Measurements from ENCODE around the gene KDR. TPM values are rescaled to one million over a fixed set of nuclear protein-coding genes. Genes with fewer than 3 reads are reported as not detected.
A peak's percentile ranks its signal among the peaks of the same experiment; 100 is the strongest.

KDR gene
- total RNA-seq, 4 donors from 2014 or later = 7.4 to 14.8 (median 10.6) TPM

DNA sequence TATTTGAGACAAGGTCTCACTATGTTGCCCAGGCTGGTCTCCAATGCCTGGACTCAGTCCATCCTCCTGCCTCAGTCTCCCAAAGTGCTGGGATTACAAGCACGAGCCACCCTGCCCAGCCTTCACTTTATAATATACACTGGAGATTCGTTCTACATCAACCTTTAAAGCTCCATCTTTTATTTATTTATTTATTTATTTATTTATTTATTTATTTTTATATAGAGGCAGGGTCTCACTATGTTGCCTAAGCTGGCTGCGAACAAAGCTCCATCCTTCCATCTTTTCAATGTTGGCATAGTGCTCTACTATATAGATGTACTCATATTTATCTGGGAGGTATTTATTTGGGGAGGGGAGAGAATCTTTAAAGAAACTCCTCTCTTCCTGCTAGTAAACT lies 1.7 kb upstream of the KDR start:
- ATAC-seq (no peak), DNase-seq (no peak)
- H3K27ac ChIP-seq = no peak overlapping the region
- H3K36me3 ChIP-seq = no peaks in the 10 kb centered on the region
- intact Hi-C loops (cut with DNase I; ENCODE audit: low total_unique reads) (no loop called here), in situ Hi-C loops (cut with MboI; ENCODE audit: low sequenced_read_pairs in 4 of 4) (no loop called here)
- no peaks in the 10 kb centered on the region for H3K9me3 ChIP-seq
- H3K4me3 ChIP-seq = no peak overlapping the region
- H3K27me3 ChIP-seq = peaks cover 0 to 10% (median 4%) of the 10 kb centered on the region in 3 donors
- H3K4me1 ChIP-seq = no peaks in the 10 kb centered on the region
- TF ChIP-seq, protein P1, sequence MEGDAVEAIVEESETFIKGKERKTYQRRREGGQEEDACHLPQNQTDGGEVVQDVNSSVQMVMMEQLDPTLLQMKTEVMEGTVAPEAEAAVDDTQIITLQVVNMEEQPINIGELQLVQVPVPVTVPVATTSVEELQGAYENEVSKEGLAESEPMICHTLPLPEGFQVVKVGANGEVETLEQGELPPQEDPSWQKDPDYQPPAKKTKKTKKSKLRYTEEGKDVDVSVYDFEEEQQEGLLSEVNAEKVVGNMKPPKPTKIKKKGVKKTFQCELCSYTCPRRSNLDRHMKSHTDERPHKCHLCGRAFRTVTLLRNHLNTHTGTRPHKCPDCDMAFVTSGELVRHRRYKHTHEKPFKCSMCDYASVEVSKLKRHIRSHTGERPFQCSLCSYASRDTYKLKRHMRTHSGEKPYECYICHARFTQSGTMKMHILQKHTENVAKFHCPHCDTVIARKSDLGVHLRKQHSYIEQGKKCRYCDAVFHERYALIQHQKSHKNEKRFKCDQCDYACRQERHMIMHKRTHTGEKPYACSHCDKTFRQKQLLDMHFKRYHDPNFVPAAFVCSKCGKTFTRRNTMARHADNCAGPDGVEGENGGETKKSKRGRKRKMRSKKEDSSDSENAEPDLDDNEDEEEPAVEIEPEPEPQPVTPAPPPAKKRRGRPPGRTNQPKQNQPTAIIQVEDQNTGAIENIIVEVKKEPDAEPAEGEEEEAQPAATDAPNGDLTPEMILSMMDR (IDR thresholded peaks at IDR 0.05 in 4 of 5, conservative IDR thresholded peaks at IDR 0.05 in 1 of 5) = no peak
- TF ChIP-seq POLR2A (IDR thresholded peaks at IDR 0.05) = no peak

DNA sequence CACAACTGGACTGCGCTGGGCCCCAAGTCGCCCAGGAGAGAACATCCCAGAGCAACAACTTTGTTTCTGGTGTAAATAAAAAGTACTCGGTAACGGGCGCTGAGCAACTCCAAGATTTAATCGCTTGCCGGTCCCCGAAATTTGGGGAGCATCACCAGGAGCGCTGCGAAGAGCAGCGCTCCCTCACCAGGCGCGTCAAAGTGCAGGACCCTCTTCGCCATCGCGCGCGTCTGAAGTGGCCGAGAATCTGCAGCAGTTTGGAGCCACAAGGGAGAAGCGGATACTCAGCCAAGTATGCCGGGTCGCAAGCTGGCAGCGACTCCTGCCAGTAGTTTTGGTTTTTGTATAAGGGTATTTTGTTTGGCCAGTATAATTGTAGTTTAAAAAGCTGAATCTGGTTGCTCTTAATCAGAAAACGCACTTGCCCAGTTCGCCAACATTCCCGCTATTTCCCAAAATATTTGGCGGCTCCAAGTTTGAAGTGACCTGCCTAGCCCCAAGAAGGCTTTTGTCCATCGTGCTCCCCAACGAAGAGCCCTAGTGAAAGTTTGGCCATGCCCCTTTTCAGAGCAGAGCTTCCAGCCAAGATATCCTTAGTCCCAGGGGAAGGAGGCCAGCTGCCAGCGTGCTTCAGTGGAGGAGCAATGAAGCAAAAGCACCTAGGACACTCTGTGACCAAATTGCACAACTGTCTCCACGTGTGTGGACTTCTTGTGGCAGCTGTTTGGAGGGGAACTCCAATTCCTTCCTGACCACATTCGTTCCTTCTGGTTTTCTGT lies 557 bp upstream of the KDR start:
- ATAC-seq (peak; percentile 78 to 80), DNase-seq (peak; percentile 28 to 61)
- Histone ChIP-seq H3K36me3 (no peaks in the 10 kb centered on the region), H3K27ac (peak overlapping the region in 3 of 4 donors; percentile 28 to 68 (median 59)), H3K9me3 (no peaks in the 10 kb centered on the region), H3K4me3 (peak overlapping the region; percentile 53 to 66 (median 62)), H3K27me3 (peaks cover 0 to 10% (median 4%) of the 10 kb centered on the region in 3 donors), H3K4me1 (no peaks in the 10 kb centered on the region)
- intact Hi-C loops (cut with DNase I; ENCODE audit: low total_unique reads) (no loop called here), in situ Hi-C loops (cut with MboI; ENCODE audit: low sequenced_read_pairs in 4 of 4) (no loop called here)
- TF ChIP-seq POLR2A (IDR thresholded peaks at IDR 0.05) = no peak
- TF ChIP-seq, protein P1 (IDR thresholded peaks at IDR 0.05 in 4 of 5, conservative IDR thresholded peaks at IDR 0.05 in 1 of 5) = no peak

DNA sequence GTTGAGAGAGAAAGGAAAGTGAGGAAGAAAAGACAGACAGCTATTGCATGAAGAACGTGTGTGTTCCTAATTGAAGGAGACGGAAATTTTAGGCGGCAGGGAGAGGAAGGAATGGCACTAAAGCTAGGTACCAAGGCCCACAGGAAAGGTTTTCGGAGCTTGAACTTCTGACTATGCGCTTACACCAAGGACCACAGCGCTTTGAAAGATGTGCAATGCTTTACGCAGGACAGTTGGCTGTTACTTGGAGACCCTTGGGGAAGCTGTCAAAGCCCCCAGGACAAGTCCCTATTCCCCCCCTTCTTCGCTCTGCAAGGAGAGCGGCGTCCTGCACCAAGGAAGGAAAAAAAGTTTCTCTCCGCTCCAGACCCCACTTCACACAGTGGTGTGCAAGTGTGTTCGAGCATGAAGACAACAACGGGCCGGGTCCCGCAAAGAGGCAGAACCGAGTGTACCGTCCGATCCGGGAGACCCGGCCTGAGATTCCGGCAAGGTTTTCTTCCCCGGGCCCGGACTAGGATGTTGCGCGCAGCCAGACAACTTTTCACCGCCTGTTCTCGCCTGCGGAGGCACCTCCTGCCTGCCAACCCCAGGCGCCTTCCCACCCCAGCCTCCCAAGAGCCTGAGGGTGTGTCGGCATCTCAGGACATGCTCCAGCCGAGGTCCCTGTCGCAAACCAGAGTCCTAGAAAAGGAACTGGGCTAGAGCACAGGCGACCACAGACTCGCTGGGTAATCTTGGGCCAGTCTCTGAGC lies 896 bp downstream of the KDR start:
- DNase-seq (no peak), ATAC-seq (peak in 1 of 2 donors; percentile 21)
- Histone ChIP-seq H3K36me3 (no peaks in the 10 kb centered on the region), H3K4me3 (peak overlapping the region; percentile 53 to 66 (median 62)), H3K4me1 (no peaks in the 10 kb centered on the region), H3K9me3 (no peaks in the 10 kb centered on the region), H3K27ac (peak overlapping the region; percentile 25 to 68 (median 54)), H3K27me3 (peaks cover 0 to 10% (median 4%) of the 10 kb centered on the region in 3 donors)
- intact Hi-C loops (cut with DNase I; ENCODE audit: low total_unique reads) = no loop called here
- TF ChIP-seq POLR2A (IDR thresholded peaks at IDR 0.05) = no peak
- TF ChIP-seq, protein P1 (IDR thresholded peaks at IDR 0.05 in 4 of 5, conservative IDR thresholded peaks at IDR 0.05 in 1 of 5) = no peak
- in situ Hi-C loops (cut with MboI; ENCODE audit: low sequenced_read_pairs in 4 of 4) = no loop called here

DNA sequence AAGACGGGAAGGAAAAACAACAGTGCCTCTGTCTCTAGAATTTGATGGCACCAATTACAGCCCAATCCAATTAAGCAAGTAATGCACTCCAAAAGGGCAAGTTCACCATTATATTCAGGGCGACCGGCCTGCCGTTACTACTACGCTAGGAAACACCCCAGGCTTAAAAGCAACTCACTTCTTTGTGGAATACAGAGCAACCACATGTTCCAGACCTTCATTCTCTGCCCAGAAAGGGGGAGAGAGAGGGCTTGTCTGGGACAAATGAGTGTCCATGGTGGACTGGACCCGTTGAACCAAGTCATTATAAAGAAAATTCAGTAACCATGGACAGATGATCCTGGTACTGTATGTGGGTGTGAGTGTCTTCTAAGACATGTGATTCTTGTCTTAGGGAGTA lies 1.6 kb downstream of the KDR start:
- DNase-seq (no peak), ATAC-seq (no peak)
- TF ChIP-seq, protein P1 (IDR thresholded peaks at IDR 0.05 in 4 of 5, conservative IDR thresholded peaks at IDR 0.05 in 1 of 5) = no peak
- TF ChIP-seq POLR2A (IDR thresholded peaks at IDR 0.05) = no peak
- Histone ChIP-seq H3K4me3 (peak overlapping the region; percentile 53 to 66 (median 62)), H3K27ac (peak overlapping the region in 3 of 4 donors; percentile 50 to 68 (median 59)), H3K9me3 (no peaks in the 10 kb centered on the region), H3K36me3 (no peaks in the 10 kb centered on the region), H3K4me1 (no peaks in the 10 kb centered on the region), H3K27me3 (peaks cover 0 to 10% (median 4%) of the 10 kb centered on the region in 3 donors)
- in situ Hi-C loops (cut with MboI; ENCODE audit: low sequenced_read_pairs in 4 of 4) = no loop called here
- intact Hi-C loops (cut with DNase I; ENCODE audit: low total_unique reads) = no loop called here

Data from gastrocnemius medialis (tissue), 4 donors.